Esophagus muscularis mucosa (tissue), 4 donors: Measurements from ENCODE around the gene SLC25A12.

Source experiments
- CTCF ChIP-seq, 3 experiments: fragments of 200-600 bp in 2 of 3; fragments of 450-650 bp in 1 of 3; sonication (generic) in 2 of 3; IDR thresholded peaks; one replicate each; pipeline ENCODE4 v1.5.1; 2017 to 2019; ENCODE audit warnings: antibody characterized with exemption in 3 of 3, mild to moderate bottlenecking in 2 of 3, moderate library complexity in 1 of 3
- EP300 ChIP-seq: sonication (generic); formaldehyde crosslinking; IDR thresholded peaks from one replicate; pipeline ENCODE4 v1.6.1; 2017; ENCODE audit warnings: antibody characterized with exemption
- POLR2AphosphoS5 ChIP-seq, 2 donors: sonication (generic); formaldehyde crosslinking; IDR thresholded peaks; one replicate each; pipeline ENCODE4 v1.6.1; 2017; ENCODE audit warnings: antibody characterized with exemption in 2 of 2

DNA sequence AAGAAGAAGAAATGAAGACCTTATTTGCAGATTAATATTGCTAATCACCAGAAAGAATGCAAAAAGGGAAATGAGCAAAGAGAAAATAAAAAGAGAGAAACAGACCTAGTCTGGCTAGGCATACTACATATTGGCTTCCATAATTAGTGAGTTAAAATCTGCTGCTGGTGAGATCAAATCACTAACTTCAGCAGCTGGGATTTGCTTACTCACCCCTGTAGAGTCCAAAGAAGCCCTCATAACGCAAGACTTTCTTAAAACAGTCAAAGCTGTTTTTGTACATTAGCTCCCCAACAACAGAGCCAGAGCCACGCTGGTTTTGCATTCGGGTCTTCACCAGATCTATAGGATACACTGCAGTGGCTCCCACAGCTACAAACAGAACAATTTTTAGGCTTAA is 80.9 kb downstream of the SLC25A12 start:
- TF ChIP-seq POLR2AphosphoS5 (IDR thresholded peaks at IDR 0.05), result no peak
- TF ChIP-seq CTCF (IDR thresholded peaks at IDR 0.05), result no peak
- TF ChIP-seq EP300, result no peak
